GM18517 (cell line): Measurements from ENCODE around the gene CLIC1.
A peak's percentile ranks its signal among the peaks of the same experiment; 100 is the strongest.

Experiments used
- ATAC-seq: cut with Tn5 transposase; IDR thresholded peaks from one replicate; pipeline ENCODE4 v1.9.1; 2021; ENCODE audit warnings: mild to moderate bottlenecking, moderate library complexity; ENCODE audit not compliant: unreplicated experiment

Gene CLIC1

GRCh38 chr6:31707701-31708100 is 28.6 kb downstream of the CLIC1 start:
- no peak for ATAC-seq

DNA sequence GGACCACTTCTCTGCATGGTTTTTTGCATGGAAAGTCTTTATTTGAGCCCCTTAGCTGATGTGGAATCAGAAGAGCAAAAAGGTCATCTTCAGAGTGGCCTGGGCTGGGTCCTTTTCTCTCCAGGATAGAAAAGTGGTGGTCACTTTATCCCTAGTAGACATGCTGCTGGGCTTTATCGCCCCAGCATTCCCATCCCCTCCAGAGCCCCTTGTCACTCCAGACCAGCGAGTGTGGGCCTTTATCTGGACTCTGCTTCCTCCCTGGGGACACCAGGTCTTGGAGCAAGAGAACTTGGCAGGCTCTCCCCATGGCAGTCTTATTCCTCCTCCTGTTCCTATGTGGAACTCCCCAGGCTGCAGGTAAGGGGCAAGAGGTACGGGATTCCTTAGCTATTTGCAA is 29.7 kb downstream of the CLIC1 start, which contains the start of gene LY6G6F:
TSS of gene LY6G6F (plus strand) at position 268 of the 400 bp plus-strand sequence. CDS start at position 309, 41 bp downstream.
- no peak for ATAC-seq

DNA sequence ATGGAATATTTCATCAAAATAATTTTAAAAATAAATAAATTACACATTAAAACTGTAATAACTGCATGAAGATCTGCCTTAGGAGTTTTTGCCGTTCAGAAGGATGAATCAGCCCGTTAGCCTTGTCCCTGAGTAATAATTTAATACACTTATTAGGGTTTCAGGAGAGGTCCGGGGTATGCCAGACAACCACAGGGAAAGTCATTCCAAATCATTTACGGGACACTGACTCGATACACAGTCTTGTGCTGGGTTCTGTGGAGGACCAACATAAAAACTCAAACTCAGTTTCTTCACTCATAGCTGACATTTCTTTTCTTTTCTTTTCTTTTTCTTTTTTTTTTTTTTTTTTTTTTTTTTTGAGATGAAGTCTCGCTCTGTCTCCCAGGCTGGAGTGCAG is 30.4 kb downstream of the CLIC1 start:
- ATAC-seq = no peak

GRCh38 chr6:31702819-31703716 is 33.3 kb downstream of the CLIC1 start, which contains the start of gene ABHD16A:
Gene ABHD16A (minus strand): TSS chr6:31703324. CDS start chr6:31703281, 43 bp downstream.
- ATAC-seq = peak; percentile 81

GRCh38 chr6:31702405-31702818 is 33.9 kb downstream of the CLIC1 start:
- ATAC-seq = no peak

- ATAC-seq = no peak
These were observed 34.5 kb downstream of the CLIC1 start for GRCh38 chr6:31701666-31702404.

DNA sequence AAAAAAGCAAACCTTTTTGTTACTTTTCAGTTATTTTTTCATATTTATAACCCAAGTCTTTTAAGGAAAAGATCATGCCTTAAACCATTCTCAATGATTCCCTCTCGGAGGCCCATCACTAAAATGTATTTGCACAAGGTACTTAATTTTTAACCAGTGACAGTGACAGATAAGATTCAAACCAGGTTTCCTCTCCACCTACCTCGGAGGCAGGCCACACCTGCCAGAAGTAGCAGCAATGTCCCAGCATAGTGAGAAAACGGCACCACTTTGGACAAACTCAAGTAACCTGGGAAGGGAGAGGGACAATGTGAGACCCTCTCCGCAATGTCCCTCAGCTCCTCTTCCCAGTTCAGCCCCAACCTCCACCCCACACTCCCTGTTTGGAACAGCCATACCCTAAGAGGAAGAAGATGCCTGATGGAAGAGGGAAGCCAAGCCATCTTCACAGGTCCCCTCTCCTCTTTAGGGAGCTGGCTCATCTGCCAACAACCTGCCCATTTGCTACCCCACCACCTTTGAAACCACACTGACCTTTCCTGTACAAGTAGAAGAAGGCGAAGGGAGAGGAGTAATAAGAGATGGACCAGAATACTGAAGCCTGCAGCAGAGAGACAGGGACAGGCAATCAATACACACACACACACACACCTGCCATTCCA is 35.5 kb downstream of the CLIC1 start:
- ATAC-seq = no peak

DNA sequence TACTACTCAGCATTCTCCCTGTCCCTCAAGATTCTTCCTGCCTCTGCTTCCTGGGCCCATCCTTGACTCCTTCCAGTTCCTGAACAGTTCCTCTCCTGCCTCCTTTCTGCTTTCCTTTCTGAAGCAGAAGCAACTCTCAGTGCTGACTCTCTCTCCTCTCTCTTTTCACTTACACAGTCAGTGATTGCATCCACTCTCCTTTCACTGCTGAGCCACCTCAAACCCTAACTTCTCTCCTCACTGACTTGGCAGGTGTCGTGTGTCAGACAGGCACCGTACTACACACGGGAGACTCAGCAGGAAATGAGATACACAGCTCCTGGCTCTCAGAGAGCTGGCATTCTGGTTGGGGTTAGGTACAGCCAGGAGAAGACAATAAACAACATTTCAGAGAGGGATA is 38.8 kb downstream of the CLIC1 start:
- no peak for ATAC-seq

GRCh38 chr6:31693535-31693934 is 42.8 kb downstream of the CLIC1 start:
- no peak for ATAC-seq

GRCh38 chr6:31692886-31693285 is 43.4 kb downstream of the CLIC1 start:
- no peak for ATAC-seq

DNA sequence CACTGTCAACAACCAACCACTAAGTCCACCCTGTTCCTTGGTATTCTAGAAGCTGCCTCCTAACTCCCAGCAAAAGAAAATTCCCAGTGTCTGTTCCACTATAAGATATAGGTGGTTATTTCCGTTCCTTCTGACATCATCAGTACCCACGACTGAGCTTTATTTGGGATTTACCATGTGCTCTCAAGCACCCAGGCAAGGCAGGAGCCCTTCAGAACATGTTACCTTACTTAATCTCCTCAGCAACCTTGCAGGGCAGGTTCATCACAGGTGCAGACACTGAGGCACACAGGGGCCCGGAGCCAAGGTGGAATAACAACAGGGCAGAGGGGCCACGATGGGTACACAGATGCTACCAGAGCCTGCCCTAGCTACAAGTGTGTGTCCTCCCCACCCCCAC is 44.0 kb downstream of the CLIC1 start:
- ATAC-seq = no peak

DNA sequence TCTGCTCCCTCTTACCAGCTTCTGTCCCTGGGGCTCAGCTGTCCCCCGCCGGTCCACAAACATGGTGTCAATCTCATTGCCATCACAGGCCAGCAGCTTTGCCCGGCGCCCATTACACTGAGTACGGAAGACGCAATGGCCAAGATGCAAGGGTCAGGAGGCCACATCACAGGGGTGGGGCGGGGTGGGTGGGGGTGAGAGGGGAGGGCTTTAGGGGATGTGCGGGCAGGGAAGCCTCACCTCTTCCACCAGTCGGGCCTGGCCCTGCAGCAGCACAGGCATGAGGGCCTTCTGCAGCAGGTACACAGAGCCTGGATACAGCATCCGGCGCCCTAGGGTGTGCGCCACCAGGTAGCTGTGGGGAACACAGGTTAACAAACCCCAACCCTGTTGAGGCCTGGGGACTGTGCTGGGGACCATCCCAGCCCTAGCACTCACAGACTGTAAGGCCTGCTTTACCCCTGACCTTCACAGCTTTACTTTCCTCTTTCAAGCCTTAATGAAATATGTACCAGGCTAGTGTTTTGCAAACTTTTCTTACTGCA is 44.7 kb downstream of the CLIC1 start:
- no peak for ATAC-seq

- ATAC-seq = no peak
These were observed 45.3 kb downstream of the CLIC1 start for GRCh38 chr6:31691078-31691463.

DNA sequence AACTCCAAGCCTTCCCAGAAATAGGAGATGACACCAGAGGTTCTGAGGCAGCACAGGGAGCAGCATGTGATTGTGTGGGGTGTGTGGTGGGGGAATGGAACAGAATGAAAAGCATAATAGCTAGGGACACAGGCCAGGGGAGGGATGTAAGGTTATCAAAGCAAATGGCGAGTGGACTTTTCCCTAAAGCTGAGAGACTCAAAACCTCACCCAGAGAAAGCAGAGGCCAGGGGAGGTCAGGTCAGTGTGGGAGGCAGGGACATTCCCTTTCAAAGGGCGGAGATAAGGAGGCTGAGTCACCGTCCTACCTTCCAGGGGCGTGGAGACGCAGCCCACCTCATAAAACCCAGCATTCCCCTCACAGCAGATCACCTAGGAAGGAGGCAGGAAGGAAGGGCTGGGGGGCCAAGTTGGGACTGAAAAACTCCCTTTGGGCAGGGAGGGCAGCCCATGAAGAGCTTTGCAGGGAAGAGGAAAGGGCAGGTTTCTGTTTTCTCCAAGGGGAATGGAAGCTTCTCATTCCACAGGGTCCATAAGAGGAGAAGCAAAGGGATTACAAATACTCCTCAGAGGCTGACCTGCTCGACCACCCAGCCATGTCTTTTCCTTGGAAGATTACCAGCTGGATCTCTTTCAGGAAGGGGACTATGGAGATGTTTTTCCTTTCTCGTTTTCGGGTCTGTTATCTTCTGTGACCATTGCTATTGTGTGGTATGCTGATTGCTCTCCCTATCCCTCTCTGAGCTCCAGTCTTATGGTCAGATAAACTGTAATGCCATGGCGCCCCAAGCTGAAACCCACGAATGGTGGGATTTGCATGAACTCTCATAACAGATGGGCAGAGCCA is 45.9 kb downstream of the CLIC1 start:
- ATAC-seq = no peak

DNA sequence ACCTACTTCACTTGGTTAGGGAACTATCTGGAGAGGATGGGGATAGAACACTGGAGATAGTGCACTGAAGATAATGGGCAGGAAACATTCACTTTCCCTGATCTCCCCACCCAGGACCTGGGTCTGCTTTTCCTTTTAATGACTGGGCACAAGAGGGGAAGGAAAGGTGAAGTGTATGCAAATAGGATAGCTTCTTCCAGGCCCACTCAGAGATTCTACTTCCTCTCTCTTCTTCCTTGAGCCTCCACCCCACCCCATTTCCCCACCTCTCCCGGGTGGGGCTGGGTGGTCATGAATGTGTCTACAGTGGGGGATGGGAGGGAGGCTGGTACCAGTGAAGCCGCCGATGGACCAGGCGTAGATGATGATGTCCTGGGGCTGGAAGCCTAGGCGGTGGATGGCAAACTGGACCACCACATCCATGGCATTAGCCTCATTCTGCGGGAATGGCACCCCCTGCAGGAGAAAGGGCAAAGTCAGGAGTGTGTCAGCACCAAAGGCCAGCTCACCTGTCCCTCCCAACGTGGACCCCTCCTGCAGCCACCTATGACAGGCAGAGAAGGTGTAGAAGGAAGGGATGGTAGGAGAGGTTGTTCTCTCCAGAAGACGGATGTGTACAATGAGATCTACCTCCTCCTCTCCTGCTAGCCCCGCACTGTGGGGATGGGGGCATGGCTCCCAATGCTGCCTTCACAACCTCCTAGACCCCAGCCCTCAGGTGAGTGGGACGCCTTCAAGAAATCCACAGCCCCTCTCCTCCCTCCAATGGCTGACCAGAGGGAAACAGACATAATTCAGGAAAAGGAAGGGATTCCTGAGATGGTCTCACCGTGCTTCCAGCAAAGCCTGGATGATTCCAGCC is 46.9 kb downstream of the CLIC1 start:
- ATAC-seq = no peak

DNA sequence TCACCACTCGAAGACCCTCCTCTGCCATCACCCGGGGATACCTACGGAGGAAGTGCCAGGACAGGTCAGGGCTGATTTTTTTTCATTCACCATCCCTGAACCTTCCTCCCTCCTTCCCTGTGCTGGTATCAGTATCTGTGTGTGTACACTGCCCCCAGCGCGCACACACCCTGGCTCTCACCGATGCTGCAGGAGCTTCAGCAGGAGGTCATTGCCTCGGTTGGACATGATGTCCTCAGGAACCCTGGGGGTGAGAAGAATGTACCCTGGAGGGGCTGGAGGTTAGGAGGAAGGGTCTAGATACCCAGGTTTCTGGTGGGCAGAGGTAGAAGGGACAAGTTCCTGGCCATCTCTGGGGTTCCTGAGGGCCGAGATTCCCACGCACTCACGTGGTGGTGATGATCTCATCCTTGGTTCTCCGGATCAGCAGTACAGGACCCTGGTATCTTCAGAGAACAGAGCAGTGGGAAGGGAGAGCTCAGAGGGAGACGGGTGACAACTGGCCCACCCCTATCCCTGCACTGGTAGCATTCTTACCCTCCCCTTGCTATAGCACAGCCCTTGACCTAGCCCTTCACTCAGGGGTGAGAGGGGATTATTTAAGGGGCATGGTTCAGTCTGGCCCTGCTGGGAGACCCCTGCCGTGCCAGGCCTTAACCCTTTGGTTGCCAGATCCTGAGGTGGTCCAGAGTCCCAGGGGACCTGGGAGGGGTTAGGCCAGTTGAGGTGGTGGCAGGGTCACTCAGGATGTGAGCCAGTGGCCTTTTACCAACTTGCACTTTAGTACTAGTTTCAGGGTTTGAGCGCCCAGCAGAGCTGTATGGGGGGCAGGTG is 48.3 kb downstream of the CLIC1 start:
- no peak for ATAC-seq

- no peak for ATAC-seq
These were observed 49.0 kb downstream of the CLIC1 start for GRCh38 chr6:31687321-31687720.

DNA sequence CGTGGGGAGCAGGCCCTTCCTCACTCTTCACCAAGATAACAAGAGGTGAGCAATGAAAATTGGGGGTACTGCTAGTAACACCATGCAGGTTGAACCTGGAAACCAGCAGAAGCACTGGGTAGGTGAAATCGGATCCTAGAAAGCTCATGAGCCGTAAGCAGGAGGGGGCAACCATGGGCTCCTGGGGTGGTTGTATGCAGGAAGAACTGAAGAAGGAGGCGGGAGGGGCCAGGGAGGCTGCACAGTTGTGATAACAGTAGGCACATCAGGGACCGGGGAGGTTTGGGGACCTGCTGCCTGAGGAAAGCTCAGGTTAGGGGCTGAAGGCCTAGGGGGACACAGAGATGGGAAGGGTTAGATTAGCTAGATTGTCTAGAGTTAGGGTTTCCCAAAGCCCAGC is 49.8 kb downstream of the CLIC1 start:
- no peak for ATAC-seq
